HG02678 (cell line): ENCODE measurements around the gene TRAPPC1.
A peak's percentile ranks its signal among the peaks of the same experiment; 100 is the strongest.

Experiments
- ATAC-seq: cut with Tn5 transposase; IDR thresholded peaks from one replicate; pipeline ENCODE4 v1.9.1; 2021; ENCODE audit warnings: mild to moderate bottlenecking, moderate library complexity; ENCODE audit not compliant: unreplicated experiment

Gene TRAPPC1

GRCh38 chr17:7943291-7943690 lies 11.5 kb upstream of the TRAPPC1 start:
- ATAC-seq: no peak

GRCh38 chr17:7940743-7941142 lies 9.0 kb upstream of the TRAPPC1 start:
- ATAC-seq: no peak

GRCh38 chr17:7940034-7940433 lies 8.3 kb upstream of the TRAPPC1 start:
- no peak for ATAC-seq

GRCh38 chr17:7935859-7936258 lies 4.1 kb upstream of the TRAPPC1 start:
- ATAC-seq: no peak

GRCh38 chr17:7932949-7933348 lies 1.2 kb upstream of the TRAPPC1 start:
- ATAC-seq: no peak

- ATAC-seq: no peak
Measured at GRCh38 chr17:7932483-7932891, 741 bp upstream of the TRAPPC1 start.

- no peak for ATAC-seq
Measured at GRCh38 chr17:7930841-7931631, 710 bp downstream of the TRAPPC1 start.

GRCh38 chr17:7929158-7930023 lies 2.4 kb downstream of the TRAPPC1 start, which contains the start of gene KCNAB3:
KCNAB3 (minus strand) TSS chr17:7929856; CDS start chr17:7929435, 421 bp downstream.
- ATAC-seq: no peak

GRCh38 chr17:7927596-7927995 lies 4.2 kb downstream of the TRAPPC1 start:
- ATAC-seq: no peak

GRCh38 chr17:7922845-7923628 lies 8.7 kb downstream of the TRAPPC1 start:
- ATAC-seq: peak; percentile 50

- no peak for ATAC-seq
Measured at GRCh38 chr17:7922269-7922844, 9.4 kb downstream of the TRAPPC1 start.

GRCh38 chr17:7916808-7917207 lies 14.9 kb downstream of the TRAPPC1 start:
- ATAC-seq: no peak

- ATAC-seq: no peak
Measured at GRCh38 chr17:7916385-7916682, 15.4 kb downstream of the TRAPPC1 start.

- ATAC-seq: peak; percentile 76
Measured at GRCh38 chr17:7915611-7916384, 15.9 kb downstream of the TRAPPC1 start, which contains the start of gene RNF227. RNF227 (minus strand) TSS chr17:7916289; CDS start chr17:7916195, 94 bp downstream.

- ATAC-seq: no peak
Measured at GRCh38 chr17:7915179-7915610, 16.6 kb downstream of the TRAPPC1 start.

- no peak for ATAC-seq
Measured at GRCh38 chr17:7912927-7913524, 18.7 kb downstream of the TRAPPC1 start.

- no peak for ATAC-seq
Measured at GRCh38 chr17:7911116-7911515, 20.6 kb downstream of the TRAPPC1 start.

- no peak for ATAC-seq
Measured at GRCh38 chr17:7910711-7911110, 21.0 kb downstream of the TRAPPC1 start.

- ATAC-seq: no peak
Measured at GRCh38 chr17:7910281-7910680, 21.5 kb downstream of the TRAPPC1 start.

GRCh38 chr17:7909089-7909488 lies 22.7 kb downstream of the TRAPPC1 start:
- ATAC-seq: no peak
